ENCODE results near the gene IRF2BP2. TPM values are rescaled to one million over a fixed set of nuclear protein-coding genes. Genes with fewer than 3 reads are reported as not detected.

Gene IRF2BP2
- total and polyA plus RNA-seq, 2 of the 13 experiments (the other 11 are each of a cell fraction or from before 2014, with no cell fraction given): 140 to 147 TPM

DNA sequence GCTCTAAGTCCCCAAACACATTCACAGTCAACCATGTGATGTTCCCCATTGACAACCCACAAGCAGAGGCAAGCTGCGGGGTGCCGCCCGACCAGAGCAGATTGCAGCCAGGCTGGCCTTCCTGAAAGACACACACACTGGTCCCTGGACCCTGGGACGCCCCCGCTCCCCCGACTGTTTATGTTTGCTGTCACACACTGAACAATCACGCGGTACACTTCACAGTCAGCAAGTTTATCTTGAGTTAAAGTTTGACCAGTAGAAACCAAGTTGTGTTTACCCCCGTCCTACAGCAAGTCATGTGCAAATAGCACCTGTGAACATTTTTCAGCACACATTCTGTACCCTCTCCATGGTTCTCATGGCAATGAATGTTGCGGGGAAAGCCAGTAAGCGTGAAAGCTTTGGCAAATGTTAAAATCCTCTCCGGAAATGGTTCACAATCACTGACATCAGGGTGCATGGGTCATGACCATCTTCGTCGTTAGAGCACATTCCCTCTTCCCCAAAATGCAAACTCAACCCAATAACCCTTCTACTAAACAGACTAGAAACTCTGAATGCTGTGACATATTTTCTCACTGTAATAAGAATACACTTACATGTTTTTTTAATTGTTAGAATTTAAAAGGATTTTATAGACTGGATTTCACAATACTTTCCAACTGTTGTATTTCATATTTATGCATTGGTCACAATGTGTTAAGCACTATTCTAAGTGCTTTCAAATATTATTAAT, 33.3 kb upstream of the IRF2BP2 start (continued):
- TF ChIP-seq, protein P1, sequence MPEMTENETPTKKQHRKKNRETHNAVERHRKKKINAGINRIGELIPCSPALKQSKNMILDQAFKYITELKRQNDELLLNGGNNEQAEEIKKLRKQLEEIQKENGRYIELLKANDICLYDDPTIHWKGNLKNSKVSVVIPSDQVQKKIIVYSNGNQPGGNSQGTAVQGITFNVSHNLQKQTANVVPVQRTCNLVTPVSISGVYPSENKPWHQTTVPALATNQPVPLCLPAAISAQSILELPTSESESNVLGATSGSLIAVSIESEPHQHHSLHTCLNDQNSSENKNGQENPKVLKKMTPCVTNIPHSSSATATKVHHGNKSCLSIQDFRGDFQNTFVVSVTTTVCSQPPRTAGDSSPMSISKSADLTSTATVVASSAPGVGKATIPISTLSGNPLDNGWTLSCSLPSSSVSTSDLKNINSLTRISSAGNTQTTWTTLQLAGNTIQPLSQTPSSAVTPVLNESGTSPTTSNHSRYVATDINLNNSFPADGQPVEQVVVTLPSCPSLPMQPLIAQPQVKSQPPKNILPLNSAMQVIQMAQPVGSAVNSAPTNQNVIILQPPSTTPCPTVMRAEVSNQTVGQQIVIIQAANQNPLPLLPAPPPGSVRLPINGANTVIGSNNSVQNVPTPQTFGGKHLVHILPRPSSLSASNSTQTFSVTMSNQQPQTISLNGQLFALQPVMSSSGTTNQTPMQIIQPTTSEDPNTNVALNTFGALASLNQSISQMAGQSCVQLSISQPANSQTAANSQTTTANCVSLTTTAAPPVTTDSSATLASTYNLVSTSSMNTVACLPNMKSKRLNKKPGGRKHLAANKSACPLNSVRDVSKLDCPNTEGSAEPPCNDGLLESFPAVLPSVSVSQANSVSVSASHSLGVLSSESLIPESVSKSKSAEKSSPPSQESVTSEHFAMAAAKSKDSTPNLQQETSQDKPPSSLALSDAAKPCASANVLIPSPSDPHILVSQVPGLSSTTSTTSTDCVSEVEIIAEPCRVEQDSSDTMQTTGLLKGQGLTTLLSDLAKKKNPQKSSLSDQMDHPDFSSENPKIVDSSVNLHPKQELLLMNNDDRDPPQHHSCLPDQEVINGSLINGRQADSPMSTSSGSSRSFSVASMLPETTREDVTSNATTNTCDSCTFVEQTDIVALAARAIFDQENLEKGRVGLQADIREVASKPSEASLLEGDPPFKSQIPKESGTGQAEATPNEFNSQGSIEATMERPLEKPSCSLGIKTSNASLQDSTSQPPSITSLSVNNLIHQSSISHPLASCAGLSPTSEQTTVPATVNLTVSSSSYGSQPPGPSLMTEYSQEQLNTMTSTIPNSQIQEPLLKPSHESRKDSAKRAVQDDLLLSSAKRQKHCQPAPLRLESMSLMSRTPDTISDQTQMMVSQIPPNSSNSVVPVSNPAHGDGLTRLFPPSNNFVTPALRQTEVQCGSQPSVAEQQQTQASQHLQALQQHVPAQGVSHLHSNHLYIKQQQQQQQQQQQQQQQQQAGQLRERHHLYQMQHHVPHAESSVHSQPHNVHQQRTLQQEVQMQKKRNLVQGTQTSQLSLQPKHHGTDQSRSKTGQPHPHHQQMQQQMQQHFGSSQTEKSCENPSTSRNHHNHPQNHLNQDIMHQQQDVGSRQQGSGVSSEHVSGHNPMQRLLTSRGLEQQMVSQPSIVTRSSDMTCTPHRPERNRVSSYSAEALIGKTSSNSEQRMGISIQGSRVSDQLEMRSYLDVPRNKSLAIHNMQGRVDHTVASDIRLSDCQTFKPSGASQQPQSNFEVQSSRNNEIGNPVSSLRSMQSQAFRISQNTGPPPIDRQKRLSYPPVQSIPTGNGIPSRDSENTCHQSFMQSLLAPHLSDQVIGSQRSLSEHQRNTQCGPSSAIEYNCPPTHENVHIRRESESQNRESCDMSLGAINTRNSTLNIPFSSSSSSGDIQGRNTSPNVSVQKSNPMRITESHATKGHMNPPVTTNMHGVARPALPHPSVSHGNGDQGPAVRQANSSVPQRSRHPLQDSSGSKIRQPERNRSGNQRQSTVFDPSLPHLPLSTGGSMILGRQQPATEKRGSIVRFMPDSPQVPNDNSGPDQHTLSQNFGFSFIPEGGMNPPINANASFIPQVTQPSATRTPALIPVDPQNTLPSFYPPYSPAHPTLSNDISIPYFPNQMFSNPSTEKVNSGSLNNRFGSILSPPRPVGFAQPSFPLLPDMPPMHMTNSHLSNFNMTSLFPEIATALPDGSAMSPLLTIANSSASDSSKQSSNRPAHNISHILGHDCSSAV (CRISPR knock-in tag; IDR thresholded peaks at IDR 0.05; ENCODE audit: borderline replicate concordance): no peak; the same call in 1 of the 2 replicates
- TF ChIP-seq, protein P2, sequence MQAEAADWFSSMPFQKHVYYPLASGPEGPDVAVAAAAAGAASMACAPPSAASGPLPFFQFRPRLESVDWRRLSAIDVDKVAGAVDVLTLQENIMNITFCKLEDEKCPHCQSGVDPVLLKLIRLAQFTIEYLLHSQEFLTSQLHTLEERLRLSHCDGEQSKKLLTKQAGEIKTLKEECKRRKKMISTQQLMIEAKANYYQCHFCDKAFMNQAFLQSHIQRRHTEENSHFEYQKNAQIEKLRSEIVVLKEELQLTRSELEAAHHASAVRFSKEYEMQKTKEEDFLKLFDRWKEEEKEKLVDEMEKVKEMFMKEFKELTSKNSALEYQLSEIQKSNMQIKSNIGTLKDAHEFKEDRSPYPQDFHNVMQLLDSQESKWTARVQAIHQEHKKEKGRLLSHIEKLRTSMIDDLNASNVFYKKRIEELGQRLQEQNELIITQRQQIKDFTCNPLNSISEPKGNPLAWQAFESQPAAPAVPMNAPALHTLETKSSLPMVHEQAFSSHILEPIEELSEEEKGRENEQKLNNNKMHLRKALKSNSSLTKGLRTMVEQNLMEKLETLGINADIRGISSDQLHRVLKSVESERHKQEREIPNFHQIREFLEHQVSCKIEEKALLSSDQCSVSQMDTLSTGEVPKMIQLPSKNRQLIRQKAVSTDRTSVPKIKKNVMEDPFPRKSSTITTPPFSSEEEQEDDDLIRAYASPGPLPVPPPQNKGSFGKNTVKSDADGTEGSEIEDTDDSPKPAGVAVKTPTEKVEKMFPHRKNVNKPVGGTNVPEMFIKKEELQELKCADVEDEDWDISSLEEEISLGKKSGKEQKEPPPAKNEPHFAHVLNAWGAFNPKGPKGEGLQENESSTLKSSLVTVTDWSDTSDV (CRISPR knock-in tag; IDR thresholded peaks at IDR 0.05): no peak; the same call in 1 of the 2 replicates
- TF ChIP-seq FOSL2 (CRISPR knock-in tag; IDR thresholded peaks at IDR 0.05): peak; percentile 95
- peak; percentile 78 for TF ChIP-seq ZMYM3 (CRISPR knock-in tag; IDR thresholded peaks at IDR 0.05)
- no peak for TF ChIP-seq MTF2 (CRISPR knock-in tag; IDR thresholded peaks at IDR 0.05; ENCODE audit: borderline replicate concordance)
- TF ChIP-seq ISX (CRISPR knock-in tag; conservative IDR thresholded peaks at IDR 0.05): no peak
- peak; percentile 90 for TF ChIP-seq BORCS8-MEF2B (CRISPR knock-in tag; IDR thresholded peaks at IDR 0.05)
- TF ChIP-seq, protein P3, sequence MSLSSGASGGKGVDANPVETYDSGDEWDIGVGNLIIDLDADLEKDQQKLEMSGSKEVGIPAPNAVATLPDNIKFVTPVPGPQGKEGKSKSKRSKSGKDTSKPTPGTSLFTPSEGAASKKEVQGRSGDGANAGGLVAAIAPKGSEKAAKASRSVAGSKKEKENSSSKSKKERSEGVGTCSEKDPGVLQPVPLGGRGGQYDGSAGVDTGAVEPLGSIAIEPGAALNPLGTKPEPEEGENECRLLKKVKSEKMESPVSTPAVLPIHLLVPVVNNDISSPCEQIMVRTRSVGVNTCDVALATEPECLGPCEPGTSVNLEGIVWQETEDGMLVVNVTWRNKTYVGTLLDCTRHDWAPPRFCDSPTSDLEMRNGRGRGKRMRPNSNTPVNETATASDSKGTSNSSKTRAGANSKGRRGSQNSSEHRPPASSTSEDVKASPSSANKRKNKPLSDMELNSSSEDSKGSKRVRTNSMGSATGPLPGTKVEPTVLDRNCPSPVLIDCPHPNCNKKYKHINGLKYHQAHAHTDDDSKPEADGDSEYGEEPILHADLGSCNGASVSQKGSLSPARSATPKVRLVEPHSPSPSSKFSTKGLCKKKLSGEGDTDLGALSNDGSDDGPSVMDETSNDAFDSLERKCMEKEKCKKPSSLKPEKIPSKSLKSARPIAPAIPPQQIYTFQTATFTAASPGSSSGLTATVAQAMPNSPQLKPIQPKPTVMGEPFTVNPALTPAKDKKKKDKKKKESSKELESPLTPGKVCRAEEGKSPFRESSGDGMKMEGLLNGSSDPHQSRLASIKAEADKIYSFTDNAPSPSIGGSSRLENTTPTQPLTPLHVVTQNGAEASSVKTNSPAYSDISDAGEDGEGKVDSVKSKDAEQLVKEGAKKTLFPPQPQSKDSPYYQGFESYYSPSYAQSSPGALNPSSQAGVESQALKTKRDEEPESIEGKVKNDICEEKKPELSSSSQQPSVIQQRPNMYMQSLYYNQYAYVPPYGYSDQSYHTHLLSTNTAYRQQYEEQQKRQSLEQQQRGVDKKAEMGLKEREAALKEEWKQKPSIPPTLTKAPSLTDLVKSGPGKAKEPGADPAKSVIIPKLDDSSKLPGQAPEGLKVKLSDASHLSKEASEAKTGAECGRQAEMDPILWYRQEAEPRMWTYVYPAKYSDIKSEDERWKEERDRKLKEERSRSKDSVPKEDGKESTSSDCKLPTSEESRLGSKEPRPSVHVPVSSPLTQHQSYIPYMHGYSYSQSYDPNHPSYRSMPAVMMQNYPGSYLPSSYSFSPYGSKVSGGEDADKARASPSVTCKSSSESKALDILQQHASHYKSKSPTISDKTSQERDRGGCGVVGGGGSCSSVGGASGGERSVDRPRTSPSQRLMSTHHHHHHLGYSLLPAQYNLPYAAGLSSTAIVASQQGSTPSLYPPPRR (CRISPR knock-in tag; IDR thresholded peaks at IDR 0.05; ENCODE audit: borderline replicate concordance): peak; percentile 100
- 0 out of 2 replicates have a peak, but pooled peaks have one; percentile 65 for TF ChIP-seq PRMT3 (CRISPR knock-in tag; IDR thresholded peaks at IDR 0.05; ENCODE audit: borderline replicate concordance, low read depth)
- peak; percentile 94 for TF ChIP-seq ZFP90 (CRISPR knock-in tag; IDR thresholded peaks at IDR 0.05; ENCODE audit: borderline replicate concordance)

Data from HepG2 (cell line).